GM23338 (cell line): ENCODE measurements around the gene FBXO33. TPM values are rescaled to one million over a fixed set of nuclear protein-coding genes. Genes with fewer than 3 reads are reported as not detected.

Experiments used
- ATAC-seq: fragments of 200-7000 bp; cut with Tn5 transposase; 3 replicates; pipeline ENCODE4 v1.9.1; 2020
- DNase-seq: peaks from one replicate; pipeline ENCODE4 v3.0.0-alpha.2; 2015; ENCODE audit warnings: low spot score
- H2AFZ ChIP-seq: fragments of 200-600 bp; sonication (generic); 2 replicates; pipeline ENCODE4 v1.8.0; 2016; ENCODE audit warnings: antibody characterized with exemption, mild to moderate bottlenecking, moderate library complexity
- H3F3A ChIP-seq: fragments of 200-600 bp; sonication (generic); replicated peaks from 2 replicates; pipeline ENCODE4 v1.8.0; 2017; ENCODE audit warnings: antibody characterized with exemption, mixed run types, low read depth
- H3K27ac ChIP-seq: fragments of 200-600 bp; sonication (generic); 2 replicates; pipeline ENCODE4 v1.6.1; 2016; ENCODE audit warnings: low read depth
- H3K27me3 ChIP-seq: fragments of 200-600 bp; sonication (generic); 2 replicates; pipeline ENCODE4 v1.8.0; 2016; ENCODE audit warnings: mild to moderate bottlenecking, mixed run types, moderate library complexity; ENCODE audit not compliant: insufficient read depth
- H3K36me3 ChIP-seq: fragments of 200-600 bp; sonication (generic); 2 replicates; pipeline ENCODE4 v1.8.0; 2016; ENCODE audit warnings: mild to moderate bottlenecking; ENCODE audit not compliant: insufficient read depth
- H3K4me1 ChIP-seq: fragments of 200-600 bp; sonication (generic); 2 replicates; pipeline ENCODE4 v1.8.0; 2016; ENCODE audit warnings: mild to moderate bottlenecking, moderate library complexity; ENCODE audit not compliant: insufficient read depth
- H3K4me2 ChIP-seq: fragments of 200-600 bp; sonication (generic); 2 replicates; pipeline ENCODE4 v1.7.1; 2017; ENCODE audit warnings: mixed run types
- H3K4me3 ChIP-seq: fragments of 200-600 bp; sonication (generic); 2 replicates; pipeline ENCODE4 v1.6.1; 2016; ENCODE audit warnings: mixed run types
- H3K79me2 ChIP-seq: fragments of 200-600 bp; sonication (generic); replicated peaks from 2 replicates; pipeline ENCODE4 v1.8.0; 2017; ENCODE audit warnings: mild to moderate bottlenecking; ENCODE audit not compliant: insufficient read depth
- H3K9me2 ChIP-seq: fragments of 200-600 bp; sonication (generic); 2 replicates; pipeline ENCODE4 v1.8.0; 2017; ENCODE audit not compliant: insufficient read depth
- H4K20me1 ChIP-seq: fragments of 200-600 bp; sonication (generic); replicated peaks from 2 replicates; pipeline ENCODE4 v1.8.0; 2017; ENCODE audit warnings: mild to moderate bottlenecking; ENCODE audit not compliant: insufficient read depth
- H3K27ac Mint-ChIP-seq: 2 replicates; pipeline ENCODE4 v1.8.0; 2020; ENCODE audit warnings: inconsistent platforms, mild to moderate bottlenecking, moderate library complexity, mixed read lengths
- H3K27me3 Mint-ChIP-seq: 3 replicates; pipeline ENCODE4 v1.8.0; 2022; ENCODE audit warnings: low read depth, mild to moderate bottlenecking, moderate library complexity, mixed read lengths, inconsistent platforms; ENCODE audit not compliant: insufficient read depth, poor library complexity
- H3K36me3 Mint-ChIP-seq: 3 replicates; pipeline ENCODE4 v1.8.0; 2021; ENCODE audit warnings: low read depth, mild to moderate bottlenecking, inconsistent platforms, moderate library complexity, mixed read lengths
- H3K4me1 Mint-ChIP-seq: 3 replicates; pipeline ENCODE4 v1.8.0; 2020; ENCODE audit warnings: mild to moderate bottlenecking, inconsistent platforms, mixed read lengths
- H3K4me3 Mint-ChIP-seq: 3 replicates; pipeline ENCODE4 v1.8.0; 2021; ENCODE audit warnings: moderate library complexity, mild to moderate bottlenecking, inconsistent platforms, mixed read lengths
- H3K9me3 Mint-ChIP-seq: 3 replicates; pipeline ENCODE4 v1.8.0; 2020; ENCODE audit warnings: moderate library complexity, mild to moderate bottlenecking, inconsistent platforms, mixed read lengths
- CREB1 ChIP-seq: fragments of 250-450 bp; sonication (Bioruptor Pico); IDR thresholded peaks from 2 replicates; pipeline ENCODE4 v1.5.0; 2020; ENCODE audit warnings: low read depth, mild to moderate bottlenecking, moderate library complexity
- CTCF ChIP-seq, 2 experiments: fragments of 200-600 bp in 1 of 2; sonication (generic) in 1 of 2; conservative IDR thresholded peaks; 2 replicates each; pipeline versions ENCODE4 v1.5.1 to v1.6.1; 2016 to 2017; ENCODE audit warnings: antibody characterized with exemption in 2 of 2, low read depth in 2 of 2, mild to moderate bottlenecking in 2 of 2, moderate library complexity in 1 of 2
- ETS1 ChIP-seq: IDR thresholded peaks from 2 replicates; pipeline ENCODE4 v1.6.1; 2016; ENCODE audit warnings: antibody characterized with exemption
- EZH2 ChIP-seq: fragments of 200-600 bp; sonication (generic); IDR thresholded peaks from one replicate; pipeline ENCODE4 v1.8.0; 2017; ENCODE audit warnings: antibody characterized with exemption, mild to moderate bottlenecking, low read depth; ENCODE audit not compliant: unreplicated experiment
- EZH2phosphoT487 ChIP-seq: fragments of 200-600 bp; sonication (generic); IDR thresholded peaks from one replicate; pipeline ENCODE4 v1.8.1; 2018; ENCODE audit warnings: antibody characterized with exemption; ENCODE audit not compliant: unreplicated experiment
- JUNB ChIP-seq: IDR thresholded peaks from one replicate; pipeline ENCODE4 v1.6.1; 2016; ENCODE audit warnings: antibody characterized with exemption; ENCODE audit not compliant: unreplicated experiment
- NANOG ChIP-seq: IDR thresholded peaks from 2 replicates; pipeline ENCODE4 v1.6.1; 2016; ENCODE audit warnings: antibody characterized with exemption, borderline replicate concordance
- POLR2AphosphoS5 ChIP-seq: IDR thresholded peaks from 2 replicates; pipeline ENCODE4 v1.6.1; 2016; ENCODE audit warnings: antibody characterized with exemption, low read depth
- STAT1 ChIP-seq: IDR thresholded peaks from one replicate; pipeline ENCODE4 v1.6.1; 2016; ENCODE audit warnings: antibody characterized with exemption; ENCODE audit not compliant: unreplicated experiment
- ZNF331 ChIP-seq: fragments of 250-450 bp; sonication (Bioruptor Pico); IDR thresholded peaks from 2 replicates; pipeline ENCODE4 v1.5.0; 2020; ENCODE audit warnings: low read depth, mild to moderate bottlenecking, moderate library complexity
- ZNF462 ChIP-seq: fragments of 250-450 bp; sonication (Bioruptor Pico); IDR thresholded peaks from 2 replicates; pipeline ENCODE4 v1.5.0; 2020; ENCODE audit warnings: mild to moderate bottlenecking, moderate library complexity
- polyA plus RNA-seq: library from polyadenylated mRNA; unstranded; fragments of >200 nt; fragmentation: Nextera tagmentation; extraction: Ambion mirVana; gene quantifications from 2 replicates; pipeline ENCODE4 v1.2.1, GENCODE V29; 2016
- total RNA-seq: library from RNA; depleted of rRNA; stranded (reverse); fragments of >200 nt; shearing (Covaris generic); gene quantifications from 2 replicates; pipeline ENCODE4 v1.2.3, GENCODE V29; 2014

The FBXO33 gene
- total and polyA plus RNA-seq, 2 experiments from 2014 or later: 6.7 to 13.1 TPM

DNA sequence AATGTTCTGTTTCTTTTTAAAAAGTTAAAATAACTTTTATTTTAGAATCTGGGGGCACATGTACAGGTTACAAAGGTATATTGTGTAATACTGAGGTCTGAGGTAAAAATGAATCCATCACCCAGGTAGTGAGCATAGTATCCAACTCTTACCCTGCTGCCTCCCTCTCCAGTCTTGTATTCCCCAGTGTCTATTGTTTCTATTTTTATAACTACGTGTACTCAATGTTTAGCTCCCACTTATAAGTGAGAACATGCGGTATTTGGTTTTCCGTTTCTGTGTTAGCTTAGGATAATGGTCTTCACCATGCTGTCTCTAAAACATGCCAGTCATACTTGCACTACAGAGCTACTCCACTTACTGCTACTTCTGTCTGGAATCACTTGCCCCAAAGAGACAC lies 8.4 kb downstream of the FBXO33 start:
- peaks cover 8% of the 10 kb centered on the region; the same call in 1 of the 2 replicates for H3K4me1 ChIP-seq
- no peak for DNase-seq
- no peak for ATAC-seq
- no peaks in the 10 kb centered on the region for H3K27me3 ChIP-seq
- Mint-ChIP-seq H3K9me3 (no peaks in the 10 kb centered on the region), H3K27me3 (no peaks in the 10 kb centered on the region), H3K36me3 (no peaks in the 10 kb centered on the region), H3K4me1 (peaks cover 11% of the 10 kb centered on the region), H3K27ac (peak overlapping the region; percentile 26; the same call in 1 of the 2 replicates), H3K4me3 (no peak overlapping the region)
- no peaks in the 10 kb centered on the region for H3K36me3 ChIP-seq
- no peaks in the 10 kb centered on the region for H3F3A ChIP-seq
- peaks cover 13% of the 10 kb centered on the region; the same call in 1 of the 2 replicates for H4K20me1 ChIP-seq
- H3K27ac ChIP-seq: no peak overlapping the region
- no peak overlapping the region for H3K4me3 ChIP-seq
- no peak for TF ChIP-seq CTCF (conservative IDR thresholded peaks at IDR 0.05; ENCODE audit: low read depth in 2 of 2)
- no peak for TF ChIP-seq CREB1 (CRISPR knock-in tag)
- TF ChIP-seq ZNF462 (CRISPR knock-in tag): no peak
- no peak for TF ChIP-seq ETS1
- no peak for TF ChIP-seq ZNF331 (CRISPR knock-in tag)
- TF ChIP-seq POLR2AphosphoS5: no peak
- TF ChIP-seq STAT1: no peak
- no peak for TF ChIP-seq NANOG
- TF ChIP-seq EZH2phosphoT487: no peak
- TF ChIP-seq EZH2: no peak
- TF ChIP-seq JUNB: no peak
- H3K4me2 ChIP-seq: no peak overlapping the region
- no peak overlapping the region for H2AFZ ChIP-seq
- peaks cover 49% of the 10 kb centered on the region for H3K79me2 ChIP-seq
- no peaks in the 10 kb centered on the region for H3K9me2 ChIP-seq
